Measurements from ENCODE around the gene TBC1D22A. TPM values are rescaled to one million over a fixed set of nuclear protein-coding genes. Genes with fewer than 3 reads are reported as not detected.
"Not testable (repeated sequence)": the region's sequence is repeated elsewhere in the genome, so short reads cannot be mapped to it uniquely, and the experiment has no call there.

TBC1D22A gene
- total RNA-seq, 1 donor from 2014 or later, result 24.2 TPM

DNA sequence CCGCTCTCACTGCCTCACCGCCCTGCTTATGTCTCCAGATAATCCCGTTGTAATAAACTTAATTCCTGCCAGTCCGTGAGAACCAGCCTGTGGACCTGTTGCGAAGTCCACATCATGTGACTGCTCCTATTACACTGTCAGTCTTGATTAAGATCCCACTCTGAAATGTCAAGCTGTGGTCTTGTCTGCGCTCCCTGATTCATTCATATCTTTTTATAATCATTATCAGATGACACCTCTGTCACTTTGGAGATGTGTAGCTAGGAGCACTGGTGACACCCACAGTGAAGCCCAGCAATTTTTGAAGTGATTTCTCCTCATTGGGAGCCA lies 377.3 kb downstream of the TBC1D22A start:
- Histone ChIP-seq H4K20me1 (ENCODE audit: insufficient read depth, low read length) (no peaks in the 10 kb centered on the region), H2AFZ (ENCODE audit: low read depth, low read length) (no peak overlapping the region), H3K4me2 (ENCODE audit: low read length) (no peak overlapping the region), H3K27me3 (ENCODE audit: insufficient read depth, low read length) (no peaks in the 10 kb centered on the region), H3K36me3 (ENCODE audit: insufficient read depth, low read length) (no peaks in the 10 kb centered on the region), H3K4me1 (ENCODE audit: insufficient read depth, low read length) (no peaks in the 10 kb centered on the region), H3K4me3 (ENCODE audit: insufficient read depth, low read depth, low read length) (no peak overlapping the region), H3K9me3 (ENCODE audit: insufficient read depth, low read depth, low read length) (no peaks in the 10 kb centered on the region), H3K27ac (ENCODE audit: low read depth, low read length) (no peak overlapping the region), H3K79me2 (ENCODE audit: insufficient read depth, low read length) (no peaks in the 10 kb centered on the region), H3K9ac (ENCODE audit: low read length) (no peak overlapping the region)
- Mint-ChIP-seq H3K9me3 (ENCODE audit: unreplicated experiment) (peaks cover 2% of the 10 kb centered on the region), H3K36me3 (ENCODE audit: low read depth, unreplicated experiment) (peaks cover 5% of the 10 kb centered on the region), H3K27ac (ENCODE audit: unreplicated experiment) (no peak overlapping the region), H3K27me3 (ENCODE audit: low read depth, unreplicated experiment) (no peaks in the 10 kb centered on the region), H3K4me1 (ENCODE audit: low read depth, unreplicated experiment) (no peaks in the 10 kb centered on the region), H3K4me3 (ENCODE audit: unreplicated experiment) (no peak overlapping the region)
- no peak for DNase-seq (ENCODE audit: low read depth)
- FAIRE-seq, result no peak
- TF ChIP-seq, protein P1, sequence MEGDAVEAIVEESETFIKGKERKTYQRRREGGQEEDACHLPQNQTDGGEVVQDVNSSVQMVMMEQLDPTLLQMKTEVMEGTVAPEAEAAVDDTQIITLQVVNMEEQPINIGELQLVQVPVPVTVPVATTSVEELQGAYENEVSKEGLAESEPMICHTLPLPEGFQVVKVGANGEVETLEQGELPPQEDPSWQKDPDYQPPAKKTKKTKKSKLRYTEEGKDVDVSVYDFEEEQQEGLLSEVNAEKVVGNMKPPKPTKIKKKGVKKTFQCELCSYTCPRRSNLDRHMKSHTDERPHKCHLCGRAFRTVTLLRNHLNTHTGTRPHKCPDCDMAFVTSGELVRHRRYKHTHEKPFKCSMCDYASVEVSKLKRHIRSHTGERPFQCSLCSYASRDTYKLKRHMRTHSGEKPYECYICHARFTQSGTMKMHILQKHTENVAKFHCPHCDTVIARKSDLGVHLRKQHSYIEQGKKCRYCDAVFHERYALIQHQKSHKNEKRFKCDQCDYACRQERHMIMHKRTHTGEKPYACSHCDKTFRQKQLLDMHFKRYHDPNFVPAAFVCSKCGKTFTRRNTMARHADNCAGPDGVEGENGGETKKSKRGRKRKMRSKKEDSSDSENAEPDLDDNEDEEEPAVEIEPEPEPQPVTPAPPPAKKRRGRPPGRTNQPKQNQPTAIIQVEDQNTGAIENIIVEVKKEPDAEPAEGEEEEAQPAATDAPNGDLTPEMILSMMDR (IDR thresholded peaks at IDR 0.05; ENCODE audit: insufficient read depth, low read depth, low read length), result no peak
- TF ChIP-seq EZH2 (IDR thresholded peaks at IDR 0.05; ENCODE audit: insufficient read depth, low read length), result no peak

DNA sequence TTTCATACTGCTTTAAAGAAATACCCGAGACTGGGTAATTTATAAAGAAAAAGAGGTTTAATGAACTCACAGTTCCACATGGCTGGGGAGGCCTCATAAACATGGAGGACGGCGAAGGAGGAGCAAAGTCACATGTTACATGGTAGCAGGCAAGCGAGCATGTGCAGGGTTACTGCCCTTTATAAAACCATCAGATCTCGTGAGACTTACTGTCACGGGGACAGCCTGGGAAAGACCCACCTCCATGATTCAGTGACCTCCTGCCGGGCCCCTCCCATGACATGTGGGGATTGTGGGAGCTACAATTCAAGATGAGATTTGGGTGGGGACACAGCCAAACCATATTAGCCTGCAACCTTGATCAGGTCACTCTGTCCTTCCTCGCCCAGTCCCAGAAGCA lies 378.5 kb downstream of the TBC1D22A start:
- H3K27me3 Mint-ChIP-seq (ENCODE audit: low read depth, unreplicated experiment); H3K79me2 ChIP-seq (ENCODE audit: insufficient read depth, low read length); DNase-seq (ENCODE audit: low read depth): not testable (repeated sequence)

DNA sequence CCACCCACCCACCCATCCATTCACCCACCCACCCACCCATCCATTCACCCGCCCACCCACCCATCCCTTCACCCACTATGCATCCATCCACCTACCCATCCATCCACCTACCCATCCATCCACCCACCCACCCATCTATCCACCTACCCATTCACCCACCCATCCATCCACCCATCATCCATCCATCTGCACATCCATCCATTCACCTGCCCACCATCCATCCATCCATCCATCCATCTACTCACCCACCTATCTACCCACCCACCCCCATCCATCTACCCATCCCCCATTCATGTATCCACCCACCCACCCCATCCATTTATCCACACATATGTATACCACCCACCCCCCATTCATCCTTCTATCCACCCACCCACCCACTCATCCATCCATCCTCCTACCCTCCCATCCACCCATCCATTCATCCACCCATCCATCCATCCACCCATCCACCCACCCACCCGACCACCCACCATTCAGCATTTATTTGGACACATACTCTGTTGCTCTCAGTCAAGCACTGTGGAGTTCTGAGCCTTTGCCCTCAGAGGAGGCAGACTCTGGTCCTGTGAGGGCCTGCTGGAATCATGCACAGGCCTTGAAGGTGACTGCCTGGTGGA lies 380.1 kb downstream of the TBC1D22A start:
- no peak overlapping the region for H3K9ac ChIP-seq (ENCODE audit: low read length)
- no peak overlapping the region for H2AFZ ChIP-seq (ENCODE audit: low read depth, low read length)
- no peak overlapping the region for H3K27ac Mint-ChIP-seq (ENCODE audit: unreplicated experiment)
- H3K36me3 Mint-ChIP-seq (ENCODE audit: low read depth, unreplicated experiment), result peaks cover 5% of the 10 kb centered on the region
- no peaks in the 10 kb centered on the region for H3K9me3 ChIP-seq (ENCODE audit: insufficient read depth, low read depth, low read length)
- H4K20me1 ChIP-seq (ENCODE audit: insufficient read depth, low read length), result no peaks in the 10 kb centered on the region
- H3K79me2 ChIP-seq (ENCODE audit: insufficient read depth, low read length), result no peaks in the 10 kb centered on the region
- H3K27me3 ChIP-seq (ENCODE audit: insufficient read depth, low read length), result no peaks in the 10 kb centered on the region
- no peak overlapping the region for H3K4me3 Mint-ChIP-seq (ENCODE audit: unreplicated experiment)
- no peak for DNase-seq (ENCODE audit: low read depth)
- H3K27ac ChIP-seq (ENCODE audit: low read depth, low read length), result no peak overlapping the region
- H3K27me3 Mint-ChIP-seq (ENCODE audit: low read depth, unreplicated experiment), result no peaks in the 10 kb centered on the region
- FAIRE-seq, result no peak
- H3K9me3 Mint-ChIP-seq (ENCODE audit: unreplicated experiment), result peaks cover 2% of the 10 kb centered on the region
- H3K4me2 ChIP-seq (ENCODE audit: low read length), result no peak overlapping the region
- H3K36me3 ChIP-seq (ENCODE audit: insufficient read depth, low read length), result no peaks in the 10 kb centered on the region
- no peaks in the 10 kb centered on the region for H3K4me1 ChIP-seq (ENCODE audit: insufficient read depth, low read length)
- TF ChIP-seq, protein P1 (IDR thresholded peaks at IDR 0.05; ENCODE audit: insufficient read depth, low read depth, low read length), result no peak
- TF ChIP-seq EZH2 (IDR thresholded peaks at IDR 0.05; ENCODE audit: insufficient read depth, low read length), result no peak
- no peak overlapping the region for H3K4me3 ChIP-seq (ENCODE audit: insufficient read depth, low read depth, low read length)
- H3K4me1 Mint-ChIP-seq (ENCODE audit: low read depth, unreplicated experiment), result no peaks in the 10 kb centered on the region

More for the DNA sequence above, 378.5 kb downstream of the TBC1D22A start:
- not testable (repeated sequence) for H3K4me1 ChIP-seq (ENCODE audit: insufficient read depth, low read length); H3K9ac ChIP-seq (ENCODE audit: low read length); H3K4me1 Mint-ChIP-seq (ENCODE audit: low read depth, unreplicated experiment); H3K9me3 ChIP-seq (ENCODE audit: insufficient read depth, low read depth, low read length); H3K27ac ChIP-seq (ENCODE audit: low read depth, low read length); H3K4me3 ChIP-seq (ENCODE audit: insufficient read depth, low read depth, low read length); H3K4me2 ChIP-seq (ENCODE audit: low read length); H3K4me3 Mint-ChIP-seq (ENCODE audit: unreplicated experiment); H3K36me3 ChIP-seq (ENCODE audit: insufficient read depth, low read length); H3K36me3 Mint-ChIP-seq (ENCODE audit: low read depth, unreplicated experiment); FAIRE-seq; H3K9me3 Mint-ChIP-seq (ENCODE audit: unreplicated experiment); H3K27me3 ChIP-seq (ENCODE audit: insufficient read depth, low read length); H4K20me1 ChIP-seq (ENCODE audit: insufficient read depth, low read length); H3K27ac Mint-ChIP-seq (ENCODE audit: unreplicated experiment); H2AFZ ChIP-seq (ENCODE audit: low read depth, low read length)

All from astrocyte (in vitro differentiated cells and primary cell).